Nephron progenitor cell (in vitro differentiated cells): Measurements from ENCODE around the gene MAP4K4.

Experiments
- DNase-seq: peaks from one replicate; pipeline ENCODE4 v3.0.0; 2021
- H3K27ac Mint-ChIP-seq: 2 replicates; pipeline ENCODE4 v1.8.0; 2021; ENCODE audit warnings: mild to moderate bottlenecking, moderate library complexity, mixed read lengths
- H3K27me3 Mint-ChIP-seq: 2 replicates; pipeline ENCODE4 v1.8.0; 2021; ENCODE audit warnings: mild to moderate bottlenecking, low read depth, mixed read lengths; ENCODE audit not compliant: poor library complexity
- H3K36me3 Mint-ChIP-seq: 2 replicates; pipeline ENCODE4 v1.8.0; 2021; ENCODE audit warnings: low read depth, mixed read lengths
- H3K4me1 Mint-ChIP-seq: 2 replicates; pipeline ENCODE4 v1.8.0; 2021; ENCODE audit warnings: mixed read lengths
- H3K4me3 Mint-ChIP-seq: 2 replicates; pipeline ENCODE4 v1.8.0; 2021; ENCODE audit warnings: mild to moderate bottlenecking, moderate library complexity, mixed read lengths
- H3K9me3 Mint-ChIP-seq: 2 replicates; pipeline ENCODE4 v1.8.0; 2021; ENCODE audit warnings: mild to moderate bottlenecking, moderate library complexity, mixed read lengths
- TF ChIP-seq, protein P1 (sequence below): fragments of 200-600 bp; sonication (generic); IDR thresholded peaks from 2 replicates; pipeline ENCODE4 v1.5.0; 2021; ENCODE audit warnings: antibody characterized with exemption

Gene MAP4K4

DNA sequence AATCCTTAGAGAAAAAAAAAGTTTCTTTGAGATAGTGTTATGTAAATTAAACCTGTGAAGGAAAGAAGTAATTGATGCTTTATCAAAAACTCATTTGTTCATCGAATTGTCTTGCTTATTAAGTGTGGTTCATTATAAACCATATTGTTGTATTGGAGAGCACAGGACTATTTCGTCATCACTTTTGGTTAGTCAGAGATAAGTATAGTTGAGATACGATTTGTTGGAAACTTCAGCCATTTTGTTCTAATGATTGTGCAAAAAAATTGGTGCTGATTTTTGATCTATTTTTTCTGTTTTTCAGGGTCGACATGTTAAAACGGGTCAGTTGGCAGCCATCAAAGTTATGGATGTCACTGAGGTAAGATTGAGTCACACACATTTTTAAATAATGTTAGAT is 92.9 kb downstream of the MAP4K4 start:
- no peak for DNase-seq
- H3K4me3 Mint-ChIP-seq, result no peak overlapping the region
- no peak overlapping the region for H3K27ac Mint-ChIP-seq
- H3K36me3 Mint-ChIP-seq, result peaks cover 32% of the 10 kb centered on the region
- H3K4me1 Mint-ChIP-seq, result no peaks in the 10 kb centered on the region
- TF ChIP-seq, protein P1, sequence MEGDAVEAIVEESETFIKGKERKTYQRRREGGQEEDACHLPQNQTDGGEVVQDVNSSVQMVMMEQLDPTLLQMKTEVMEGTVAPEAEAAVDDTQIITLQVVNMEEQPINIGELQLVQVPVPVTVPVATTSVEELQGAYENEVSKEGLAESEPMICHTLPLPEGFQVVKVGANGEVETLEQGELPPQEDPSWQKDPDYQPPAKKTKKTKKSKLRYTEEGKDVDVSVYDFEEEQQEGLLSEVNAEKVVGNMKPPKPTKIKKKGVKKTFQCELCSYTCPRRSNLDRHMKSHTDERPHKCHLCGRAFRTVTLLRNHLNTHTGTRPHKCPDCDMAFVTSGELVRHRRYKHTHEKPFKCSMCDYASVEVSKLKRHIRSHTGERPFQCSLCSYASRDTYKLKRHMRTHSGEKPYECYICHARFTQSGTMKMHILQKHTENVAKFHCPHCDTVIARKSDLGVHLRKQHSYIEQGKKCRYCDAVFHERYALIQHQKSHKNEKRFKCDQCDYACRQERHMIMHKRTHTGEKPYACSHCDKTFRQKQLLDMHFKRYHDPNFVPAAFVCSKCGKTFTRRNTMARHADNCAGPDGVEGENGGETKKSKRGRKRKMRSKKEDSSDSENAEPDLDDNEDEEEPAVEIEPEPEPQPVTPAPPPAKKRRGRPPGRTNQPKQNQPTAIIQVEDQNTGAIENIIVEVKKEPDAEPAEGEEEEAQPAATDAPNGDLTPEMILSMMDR, result no peak
- no peaks in the 10 kb centered on the region for H3K9me3 Mint-ChIP-seq
- peaks cover 3% of the 10 kb centered on the region for H3K27me3 Mint-ChIP-seq

DNA sequence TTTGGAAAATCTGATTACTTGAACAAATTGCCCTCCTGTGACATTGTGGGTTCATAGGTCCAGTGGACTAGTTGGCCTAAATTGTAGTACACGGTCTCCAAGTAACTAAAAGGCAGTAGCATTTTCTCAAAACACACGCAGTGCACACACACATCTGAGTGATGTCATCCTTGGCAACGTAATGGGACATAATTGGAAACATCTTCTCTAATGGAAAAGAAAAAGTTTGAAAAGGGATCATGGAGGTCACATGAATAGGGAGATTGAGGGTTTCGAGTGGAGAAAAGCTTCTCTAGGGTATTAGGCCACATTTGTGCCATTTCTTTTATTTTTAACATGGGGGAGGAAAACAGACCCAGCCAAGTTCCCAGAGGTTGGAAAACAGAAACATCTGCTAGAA is 93.3 kb downstream of the MAP4K4 start:
- H3K4me1 Mint-ChIP-seq, result no peaks in the 10 kb centered on the region
- no peak for DNase-seq
- H3K27ac Mint-ChIP-seq, result peak overlapping the region; percentile 41
- H3K9me3 Mint-ChIP-seq, result no peaks in the 10 kb centered on the region
- H3K4me3 Mint-ChIP-seq, result no peak overlapping the region
- peaks cover 33% of the 10 kb centered on the region for H3K36me3 Mint-ChIP-seq
- TF ChIP-seq, protein P1, result no peak
- H3K27me3 Mint-ChIP-seq, result peaks cover 3% of the 10 kb centered on the region

DNA sequence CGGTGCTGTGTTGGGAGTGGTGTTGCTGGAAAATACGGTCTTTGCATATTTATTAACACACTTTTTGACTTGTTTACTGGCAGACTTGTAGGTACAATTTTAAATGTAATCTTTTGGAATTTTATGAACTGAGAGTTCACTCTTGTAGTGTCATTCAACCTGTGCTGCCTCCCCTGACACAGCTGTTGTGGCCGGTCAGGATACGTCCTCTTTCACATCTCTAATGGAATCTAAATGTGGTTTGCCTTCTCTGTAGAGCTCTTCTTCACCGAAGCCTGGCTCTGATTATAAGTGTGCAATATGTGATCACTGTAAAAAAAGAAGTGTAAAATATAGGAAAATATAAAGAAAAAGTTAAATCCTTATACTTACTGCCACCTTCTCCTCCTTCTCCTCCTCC is 94.7 kb downstream of the MAP4K4 start:
- Mint-ChIP-seq H3K27me3 (peaks cover 3% of the 10 kb centered on the region), H3K36me3 (peaks cover 33% of the 10 kb centered on the region), H3K4me1 (peaks cover 4% of the 10 kb centered on the region), H3K9me3 (no peaks in the 10 kb centered on the region), H3K4me3 (no peak overlapping the region), H3K27ac (no peak overlapping the region)
- TF ChIP-seq, protein P1, result no peak
- no peak for DNase-seq

DNA sequence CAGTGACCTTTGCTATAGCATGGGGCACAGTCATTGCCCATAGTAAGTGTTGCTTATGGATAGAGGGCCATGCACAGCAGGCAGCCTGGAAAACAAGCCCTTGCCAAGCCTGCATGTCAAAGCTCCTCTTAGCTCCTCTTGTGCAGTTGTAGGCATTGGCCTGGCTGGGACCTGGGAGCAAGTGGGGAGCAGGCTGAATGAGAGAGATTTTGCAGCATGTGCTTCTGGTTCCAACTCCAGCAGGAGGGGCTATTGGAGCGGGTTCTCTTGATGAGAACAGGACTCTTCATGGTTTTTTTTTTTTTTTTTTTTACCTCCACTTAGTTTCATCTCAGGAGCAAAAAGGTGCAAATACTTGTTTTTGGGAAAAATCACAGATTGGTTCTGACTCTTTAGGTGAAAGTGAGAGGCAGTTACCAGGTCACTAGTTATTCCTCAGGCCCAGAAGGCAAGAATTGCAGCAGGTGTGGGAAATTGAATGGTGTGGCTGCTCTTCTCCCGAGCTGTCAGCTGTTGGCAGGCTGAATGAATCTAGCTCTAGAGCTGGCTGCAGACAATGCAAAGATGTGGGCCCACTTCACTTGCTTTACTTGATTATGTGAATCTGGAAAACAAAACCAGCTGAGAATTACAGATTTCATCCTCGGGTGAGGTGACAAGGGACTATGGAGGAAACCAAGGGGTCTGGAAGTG is 95.9 kb downstream of the MAP4K4 start:
- Mint-ChIP-seq H3K27me3 (no peaks in the 10 kb centered on the region), H3K4me3 (no peak overlapping the region), H3K9me3 (no peaks in the 10 kb centered on the region), H3K36me3 (peaks cover 33% of the 10 kb centered on the region), H3K4me1 (peaks cover 4% of the 10 kb centered on the region), H3K27ac (peak overlapping the region; percentile 14)
- DNase-seq, result no peak
- TF ChIP-seq, protein P1, result no peak

DNA sequence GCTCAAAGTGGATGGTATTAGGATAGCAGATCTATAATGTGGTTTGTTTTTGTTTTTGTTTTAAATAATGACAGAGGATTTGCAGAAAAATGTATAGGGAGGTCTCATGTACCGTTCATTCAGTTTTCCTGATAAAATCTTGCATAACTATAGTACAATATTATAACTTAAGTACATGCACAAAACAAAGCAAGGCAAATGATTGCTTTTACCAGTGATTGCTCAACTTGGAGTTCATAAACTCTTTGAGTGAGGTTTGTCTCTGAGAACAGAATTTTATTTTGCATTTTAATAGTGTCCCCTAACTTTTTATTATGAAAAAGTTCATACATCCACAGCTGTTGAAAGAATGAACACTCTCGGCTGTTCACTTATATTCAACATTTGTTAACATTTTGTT is 96.6 kb downstream of the MAP4K4 start:
- no peak overlapping the region for H3K4me3 Mint-ChIP-seq

More for the DNA sequence above, 96.6 kb downstream of the MAP4K4 start:
- Mint-ChIP-seq H3K9me3 (no peaks in the 10 kb centered on the region), H3K4me1 (peaks cover 4% of the 10 kb centered on the region), H3K27ac (no peak overlapping the region), H3K27me3 (no peaks in the 10 kb centered on the region), H3K36me3 (peaks cover 33% of the 10 kb centered on the region)
- TF ChIP-seq, protein P1, result no peak
- DNase-seq, result no peak
